Hepatic stellate cell (primary cell): ENCODE results near the gene PDE4A.
A peak's percentile ranks its signal among the peaks of the same experiment; 100 is the strongest.
"Not testable (repeated sequence)": the region's sequence is repeated elsewhere in the genome, so short reads cannot be mapped to it uniquely, and the experiment has no call there.

Source experiments
- DNase-seq: peaks from one replicate; pipeline ENCODE4 v3.0.0; 2011; ENCODE audit warnings: low spot score

The PDE4A gene

GRCh38 chr19:10420444-10421239 lies at the start of gene PDE4A:
TSS of gene PDE4A (plus strand) at chr19:10420538. CDS start at chr19:10420765, 227 bp downstream.
- DNase-seq = peak; percentile 59

DNA sequence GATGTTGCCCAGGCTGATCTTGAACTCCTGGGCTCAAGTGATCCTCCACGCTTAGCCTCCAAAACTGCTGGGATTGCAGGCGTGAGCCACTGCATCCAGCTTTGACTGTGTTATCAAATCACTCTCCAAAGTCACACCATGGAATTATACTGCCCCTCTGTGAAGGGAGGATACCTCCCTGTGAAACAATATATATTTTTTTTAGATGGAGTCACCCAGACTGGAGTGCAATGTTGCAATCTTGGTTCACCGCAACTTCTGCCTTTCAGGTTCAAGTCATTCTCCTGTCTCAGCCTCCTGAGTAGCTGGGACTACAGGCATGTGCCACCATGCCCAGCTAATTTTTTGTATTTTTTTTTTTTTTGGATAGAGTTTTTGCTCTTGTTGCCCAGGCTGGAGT lies 47.6 kb upstream of the PDE4A start:
- DNase-seq = no peak

DNA sequence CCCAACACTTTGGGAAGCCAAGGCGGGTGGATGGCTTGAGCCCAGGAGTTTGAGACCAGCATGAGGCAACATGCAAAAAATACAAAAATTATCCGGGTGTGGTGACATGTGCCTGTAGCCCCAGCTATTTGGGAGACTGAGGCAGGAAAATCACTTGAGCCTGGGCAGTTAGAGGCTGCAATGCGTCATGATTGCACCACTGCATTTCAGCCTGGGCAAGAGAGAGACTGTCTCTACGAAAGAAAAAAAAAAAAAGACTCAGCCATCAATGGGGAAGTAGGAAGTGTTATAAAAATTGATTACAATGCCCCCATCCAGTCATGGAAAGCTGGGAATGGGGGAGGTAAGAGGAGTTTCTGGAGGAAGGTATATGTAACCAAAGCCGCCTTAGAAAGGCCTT lies 45.4 kb upstream of the PDE4A start:
- no peak for DNase-seq

GRCh38 chr19:10377140-10377640 lies 43.1 kb upstream of the PDE4A start:
- DNase-seq = not testable (repeated sequence)

DNA sequence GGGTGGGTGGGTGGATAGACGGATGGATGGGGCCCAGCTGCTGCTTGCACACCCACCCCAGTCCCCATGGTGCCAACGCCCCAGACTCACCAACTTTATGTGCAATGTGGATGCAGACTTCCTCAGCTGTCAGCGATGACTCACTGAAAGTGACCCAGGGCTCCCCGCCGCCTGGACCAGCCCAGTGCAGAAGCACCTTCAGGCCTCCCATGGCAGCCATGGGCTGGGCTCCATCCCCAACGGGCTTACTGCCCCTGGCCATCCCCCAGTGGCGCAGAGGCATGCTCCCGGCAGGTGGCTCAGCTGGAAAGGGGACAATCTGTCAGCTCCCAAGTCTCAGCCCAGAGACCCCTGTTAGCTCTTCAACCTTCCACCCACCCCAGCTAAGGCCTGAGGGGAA lies 42.2 kb upstream of the PDE4A start:
- no peak for DNase-seq

GRCh38 chr19:10379880-10380312 lies 40.4 kb upstream of the PDE4A start:
- peak; percentile 44 for DNase-seq

DNA sequence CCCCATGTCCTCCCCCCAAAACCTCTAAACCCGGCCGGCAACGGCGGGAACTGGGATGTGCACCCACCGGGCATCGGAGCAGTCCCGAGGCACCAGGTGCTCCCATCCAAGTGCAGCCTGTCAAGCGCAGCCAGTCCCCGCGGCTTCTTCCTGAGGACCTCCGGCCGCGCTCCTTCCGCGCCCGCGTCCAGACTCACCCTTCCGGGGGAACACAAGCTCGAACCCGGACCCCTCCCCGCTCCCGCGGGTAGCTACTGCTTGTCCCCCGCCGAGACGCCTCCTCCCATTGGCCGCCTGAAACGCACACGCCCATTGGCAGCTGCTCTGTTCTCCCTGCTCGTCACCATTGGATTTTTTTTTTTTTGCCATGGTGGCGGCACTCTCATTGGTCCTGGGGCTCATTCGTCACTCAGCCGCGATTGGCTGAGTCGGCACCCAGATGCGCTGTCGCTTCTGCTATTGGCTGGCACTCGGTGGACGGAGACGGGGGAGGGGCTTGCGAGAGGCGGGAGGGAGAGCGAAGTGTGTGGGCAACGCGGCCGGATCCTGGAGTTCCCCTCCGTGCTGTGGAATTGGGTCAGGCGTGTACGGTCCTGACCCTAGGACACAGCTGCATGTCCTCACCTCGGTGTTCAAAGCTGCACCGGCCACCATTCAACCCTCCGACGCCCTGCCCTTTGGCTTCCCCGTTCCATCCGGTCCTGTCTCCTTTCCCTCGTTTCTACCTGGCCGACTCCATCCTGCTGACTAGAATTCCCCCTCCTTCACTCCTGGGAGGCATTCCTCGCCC lies 39.8 kb upstream of the PDE4A start, which contains the start of gene TYK2:
Gene TYK2, minus strand, starts transcription at position 260 of the 790 bp plus-strand sequence. CDS start 2,166 bp downstream, outside the sequence.
- peak; percentile 100 for DNase-seq

DNA sequence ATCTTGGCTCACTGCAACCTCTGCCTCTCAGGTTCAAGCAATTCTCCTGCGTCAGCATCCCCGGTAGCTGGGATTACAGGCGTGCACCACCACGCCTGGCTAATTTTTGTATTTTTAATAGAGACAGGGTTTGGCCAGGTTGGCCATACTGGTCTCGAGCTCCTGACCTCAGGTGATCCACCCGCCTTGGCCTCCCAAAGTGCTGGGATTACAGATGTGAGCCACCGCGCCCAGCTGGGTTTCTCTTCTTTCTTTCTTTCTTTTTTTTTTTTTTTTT lies 37.2 kb upstream of the PDE4A start:
- not testable (repeated sequence) for DNase-seq

- DNase-seq = no peak
These were observed 35.8 kb upstream of the PDE4A start for GRCh38 chr19:10384580-10384979.

DNA sequence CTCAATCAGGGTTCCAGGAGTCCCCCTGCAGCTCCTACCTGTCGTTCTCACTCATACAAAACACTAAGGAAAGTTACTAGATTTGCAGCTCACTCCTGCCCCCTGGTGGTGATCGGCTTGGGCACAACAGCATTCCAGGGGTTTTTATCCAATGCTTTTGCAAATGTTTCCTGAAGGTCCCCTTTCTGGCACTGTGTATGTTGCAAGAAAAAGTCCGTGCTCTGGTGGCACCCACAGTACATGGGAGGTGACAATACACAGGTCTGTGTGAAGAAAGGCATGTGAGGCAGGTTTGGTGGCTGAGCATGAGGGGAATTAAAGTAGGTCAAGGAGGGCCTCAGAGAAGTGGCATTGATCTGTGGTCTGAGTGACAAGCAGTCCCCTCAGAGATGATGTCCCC lies 31.4 kb upstream of the PDE4A start:
- peak; percentile 69 for DNase-seq

DNA sequence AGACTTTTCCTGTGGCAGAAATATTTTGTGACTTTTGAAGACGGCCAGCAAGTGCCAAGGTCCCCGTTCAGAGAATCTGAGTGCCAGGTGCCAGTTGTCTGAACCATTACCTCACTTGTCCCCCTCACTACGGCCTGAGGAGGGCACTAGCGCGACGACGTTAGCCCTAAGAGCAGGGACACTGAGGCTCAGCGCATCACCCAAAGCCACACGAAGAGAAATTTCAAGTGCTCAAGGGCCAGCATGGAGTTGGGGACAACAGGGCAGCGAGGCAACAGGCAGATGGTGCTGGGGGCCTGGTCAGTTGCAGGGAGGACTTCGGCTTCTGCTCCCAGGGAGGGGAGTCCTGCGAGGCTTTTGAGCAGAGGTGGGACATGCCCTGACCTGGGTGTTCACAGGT lies 30.5 kb upstream of the PDE4A start:
- DNase-seq = no peak

GRCh38 chr19:10390652-10391286 lies 29.6 kb upstream of the PDE4A start:
- DNase-seq = peak; percentile 80

DNA sequence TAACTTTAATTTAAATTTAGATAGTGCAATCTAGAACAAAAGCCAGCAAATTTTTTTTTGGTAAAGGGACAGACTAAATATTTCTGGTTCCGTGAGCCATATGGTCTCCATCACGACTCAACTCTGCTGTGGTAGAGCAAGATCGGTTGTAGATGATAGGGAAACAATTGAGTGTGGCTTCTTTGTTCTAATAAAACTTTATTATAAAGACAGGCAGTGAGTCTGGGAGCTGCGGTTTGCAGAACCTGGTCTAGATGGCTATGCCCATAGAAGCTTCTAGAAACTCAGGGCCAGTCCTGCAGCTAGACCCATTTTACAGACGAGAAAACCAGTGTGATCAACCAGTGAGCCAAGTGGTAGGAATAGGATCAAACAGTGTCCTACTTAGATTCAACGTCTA lies 28.2 kb upstream of the PDE4A start:
- DNase-seq = no peak

DNA sequence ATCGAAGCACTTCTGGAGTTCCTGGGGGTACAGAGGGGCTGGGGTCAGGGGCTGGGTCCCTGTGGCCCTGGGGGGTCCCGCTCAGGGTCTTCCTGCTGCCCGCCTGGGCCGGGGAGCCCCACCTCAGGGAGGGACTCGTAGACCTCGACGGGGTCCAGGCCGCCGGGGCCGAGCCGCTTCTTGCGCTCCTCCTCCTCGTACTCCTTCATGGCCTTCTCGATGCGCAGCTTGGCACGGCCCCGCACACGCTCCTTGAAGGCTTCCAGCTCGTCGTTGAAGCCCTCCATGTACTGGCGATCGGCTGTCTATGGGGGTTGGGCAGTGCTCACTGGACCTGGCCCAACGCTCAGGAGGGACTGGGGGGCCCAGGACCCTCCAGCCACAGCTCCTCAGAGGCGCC lies 27.2 kb upstream of the PDE4A start:
- DNase-seq = no peak

GRCh38 chr19:10395003-10395402 lies 25.3 kb upstream of the PDE4A start:
- DNase-seq = no peak

DNA sequence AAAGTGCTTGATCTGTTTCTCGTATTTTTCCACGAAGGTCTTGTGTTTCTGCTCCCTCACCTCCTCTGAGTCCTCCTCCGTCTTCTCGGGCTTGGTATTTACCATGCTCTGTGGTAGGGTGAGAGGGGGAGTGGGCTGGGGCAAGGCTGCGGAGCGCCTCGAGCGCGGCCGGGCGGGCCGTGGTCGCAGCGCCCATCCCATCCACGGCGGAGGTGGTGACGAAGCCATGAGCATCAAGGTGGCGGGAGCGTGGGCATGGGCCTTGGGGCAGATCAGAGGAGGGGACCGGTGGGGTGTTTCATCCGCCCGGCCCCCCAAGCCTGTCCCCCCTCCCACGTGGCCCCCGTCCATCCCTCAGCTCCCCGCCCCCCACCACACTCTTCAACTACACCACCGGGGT lies 24.9 kb upstream of the PDE4A start:
- no peak for DNase-seq

DNA sequence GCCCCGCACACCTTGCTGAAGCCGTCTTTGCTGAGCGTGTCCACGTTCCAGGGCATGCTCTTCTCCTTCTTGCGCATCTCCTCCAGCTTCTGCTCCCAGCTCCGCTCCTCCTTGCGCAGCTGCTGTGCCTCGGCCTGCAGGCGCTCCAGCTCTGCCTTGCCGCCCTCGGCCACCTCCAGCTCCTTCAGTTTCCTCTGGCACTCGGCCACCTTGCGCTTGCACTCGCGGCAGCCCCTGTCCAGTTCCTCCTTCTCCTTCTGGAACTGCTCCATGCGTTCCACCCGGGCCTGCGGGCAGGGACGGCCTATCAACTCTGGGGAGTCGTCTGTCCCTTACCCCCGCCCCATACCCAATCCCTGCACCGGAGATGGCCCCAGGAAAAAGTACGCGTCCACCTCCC lies 24.4 kb upstream of the PDE4A start:
- no peak for DNase-seq

- no peak for DNase-seq
These were observed 21.5 kb upstream of the PDE4A start for GRCh38 chr19:10398819-10399218.

GRCh38 chr19:10399340-10399739 lies 21.0 kb upstream of the PDE4A start:
- DNase-seq = not testable (repeated sequence)

DNA sequence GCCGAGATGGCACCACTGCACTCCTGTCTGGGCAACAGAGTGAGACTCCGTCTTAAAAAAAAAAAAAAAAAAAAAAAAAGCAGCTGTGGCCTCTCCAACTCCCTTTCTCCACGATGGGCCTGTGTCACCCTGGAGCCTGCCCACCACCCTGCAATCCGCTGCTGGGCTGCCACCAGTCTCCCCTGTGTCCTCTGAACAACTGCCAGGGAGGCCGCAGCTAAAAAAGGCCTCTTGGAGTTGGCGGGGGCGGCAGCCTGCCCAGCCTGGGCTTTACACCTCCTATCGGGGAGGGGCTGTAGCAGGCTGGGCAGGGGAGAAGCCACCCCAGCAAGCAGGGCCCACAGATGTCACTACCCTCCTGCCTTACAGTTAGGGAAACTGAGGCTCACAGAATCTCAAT lies 20.5 kb upstream of the PDE4A start:
- no peak for DNase-seq

- DNase-seq = no peak
These were observed 17.8 kb upstream of the PDE4A start for GRCh38 chr19:10402441-10403038.
